ENCODE data around the gene PSMB11.

PSMB11 gene

DNA sequence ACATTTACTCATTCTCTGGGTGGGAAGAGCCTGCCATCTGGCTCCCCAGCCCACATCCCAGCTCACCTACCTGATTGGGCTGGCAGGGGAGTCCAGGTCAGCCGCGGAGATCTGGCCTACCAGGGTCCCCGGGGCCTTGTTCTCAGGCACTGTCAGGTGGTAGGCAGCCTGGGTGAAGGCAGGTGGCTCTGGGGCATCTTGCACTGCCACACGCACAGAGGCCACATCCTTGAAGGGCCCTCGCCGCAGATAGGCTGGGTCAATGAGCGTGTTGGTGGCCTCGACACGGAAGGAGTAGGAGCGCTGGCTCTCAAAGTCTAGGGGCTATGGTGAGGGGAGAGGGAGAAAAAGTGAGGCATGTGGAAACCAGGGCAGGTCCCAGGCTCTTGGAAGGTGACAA, 11.4 kb downstream of the PSMB11 start:
- no peaks in the 10 kb centered on the region for H3K9me3 ChIP-seq (replicated peaks in 1 of 11)
- H3K4me2 ChIP-seq, result no peak overlapping the region
- peaks cover 3 to 11% (median 8%) of the 10 kb centered on the region in 11 experiments; a peak in 15 of 22 replicates for H3K27me3 ChIP-seq
- H3K9ac ChIP-seq, result peak overlapping the region in 2 of 11 experiments; percentile 30 to 44; a peak in 2 of 22 replicates
- no peak overlapping the region for H3K27ac ChIP-seq
- peaks cover 4 to 31% (median 9%) of the 10 kb centered on the region in 11 experiments; a peak in 21 of 22 replicates for H4K20me1 ChIP-seq
- peaks cover 18 to 38% (median 25%) of the 10 kb centered on the region in 10 experiments; a peak in 19 of 20 replicates for H3K4me1 ChIP-seq
- no peak for TF ChIP-seq Cebpa-rat (IDR thresholded peaks at IDR 0.05)
- H3K36me3 ChIP-seq, result peaks cover 0 to 4% (median 2%) of the 10 kb centered on the region in 11 experiments; a peak in 8 of 22 replicates
- H3K4me3 ChIP-seq, result no peak overlapping the region

- Histone ChIP-seq H3K36me3 (peaks cover 7 to 12% (median 10%) of the 10 kb centered on the region in 11 experiments), H4K20me1 (peaks cover 11 to 39% (median 17%) of the 10 kb centered on the region in 11 experiments; a peak in 21 of 22 replicates), H3K27me3 (peaks cover 3 to 11% (median 8%) of the 10 kb centered on the region in 11 experiments; a peak in 15 of 22 replicates), H3K4me3 (no peak overlapping the region), H3K4me1 (peaks cover 18 to 46% (median 31%) of the 10 kb centered on the region in 10 experiments; a peak in 19 of 20 replicates), H3K27ac (no peak overlapping the region), H3K9me3 (replicated peaks in 1 of 11) (no peaks in the 10 kb centered on the region), H3K4me2 (no peak overlapping the region), H3K9ac (no peak overlapping the region)
- TF ChIP-seq Cebpa-rat (IDR thresholded peaks at IDR 0.05), result no peak
Measured at GRCh38 chr14:23054000-23054811, 12.2 kb downstream of the PSMB11 start.

DNA sequence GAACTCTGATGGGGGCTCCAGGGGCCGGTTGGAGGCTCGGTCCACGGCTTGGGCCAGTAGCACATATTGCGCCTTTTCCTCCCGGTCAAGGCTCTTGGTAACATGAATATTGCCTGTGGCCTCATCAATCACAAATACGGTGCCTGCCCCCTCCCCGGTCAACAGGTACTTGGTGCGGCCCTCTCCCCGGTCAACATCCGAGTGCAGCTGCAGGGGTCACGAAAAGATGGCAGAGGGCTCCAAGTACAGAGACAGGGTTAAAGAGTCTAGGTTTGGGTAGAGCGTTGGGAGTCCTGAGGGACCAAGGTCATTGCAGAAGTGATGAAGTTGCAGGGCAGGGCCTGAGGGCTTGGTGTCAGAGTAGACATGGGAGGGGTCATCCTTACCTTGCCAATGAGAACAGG, 13.1 kb downstream of the PSMB11 start:
- H3K4me3 ChIP-seq, result no peak overlapping the region
- peak overlapping the region in 6 of 11 experiments; percentile 96 to 100 (median 100); a peak in 10 of 22 replicates for H3K4me2 ChIP-seq
- peaks cover 19 to 55% (median 36%) of the 10 kb centered on the region in 10 experiments; a peak in 19 of 20 replicates for H3K4me1 ChIP-seq
- TF ChIP-seq Cebpa-rat (IDR thresholded peaks at IDR 0.05), result no peak
- peaks cover 16 to 21% (median 19%) of the 10 kb centered on the region in 11 experiments for H3K36me3 ChIP-seq
- H3K9ac ChIP-seq, result peak overlapping the region in 3 of 11 experiments; percentile 26 to 82 (median 81); a peak in 4 of 22 replicates
- H3K27ac ChIP-seq, result 0 out of 22 replicates have a peak overlapping the region, but pooled peaks of 1 of the 11 experiments have one; percentile 29
- H4K20me1 ChIP-seq, result peaks cover 20 to 48% (median 27%) of the 10 kb centered on the region in 11 experiments; a peak in 21 of 22 replicates
- H3K9me3 ChIP-seq (replicated peaks in 1 of 11), result no peaks in the 10 kb centered on the region
- H3K27me3 ChIP-seq, result peaks cover 3 to 11% (median 8%) of the 10 kb centered on the region in 11 experiments; a peak in 15 of 22 replicates

- no peak overlapping the region for H3K4me3 ChIP-seq
- H3K9ac ChIP-seq, result peak overlapping the region in 6 of 11 experiments; percentile 23 to 82 (median 78); a peak in 6 of 22 replicates
Measured at GRCh38 chr14:23055621-23056144, 13.7 kb downstream of the PSMB11 start.

GRCh38 chr14:23056145-23056955, 14.3 kb downstream of the PSMB11 start:
- Histone ChIP-seq H3K27ac (peak overlapping the region in 1 of 11 experiments; percentile 6; a peak in 4 of 22 replicates), H3K4me1 (peaks cover 14 to 66% (median 42%) of the 10 kb centered on the region in 10 experiments; a peak in 19 of 20 replicates), H3K36me3 (peaks cover 27 to 33% (median 31%) of the 10 kb centered on the region in 11 experiments), H3K27me3 (peaks cover 3 to 11% (median 8%) of the 10 kb centered on the region in 11 experiments; a peak in 15 of 22 replicates), H3K9me3 (replicated peaks in 1 of 11) (no peaks in the 10 kb centered on the region), H3K4me2 (peak overlapping the region; percentile 93 to 100 (median 99)), H3K9ac (peak overlapping the region; percentile 45 to 82 (median 74); a peak in 18 of 22 replicates), H3K4me3 (peak overlapping the region; percentile 65 to 78 (median 72)), H4K20me1 (peaks cover 30 to 60% (median 37%) of the 10 kb centered on the region in 11 experiments; a peak in 21 of 22 replicates)
- TF ChIP-seq Cebpa-rat (IDR thresholded peaks at IDR 0.05), result no peak

More at GRCh38 chr14:23055621-23056144, 13.7 kb downstream of the PSMB11 start:
- H3K36me3 ChIP-seq, result peaks cover 21 to 26% (median 24%) of the 10 kb centered on the region in 11 experiments
- TF ChIP-seq Cebpa-rat (IDR thresholded peaks at IDR 0.05), result no peak
- peaks cover 3 to 11% (median 8%) of the 10 kb centered on the region in 11 experiments; a peak in 15 of 22 replicates for H3K27me3 ChIP-seq
- H3K4me2 ChIP-seq, result peak overlapping the region in 10 of 11 experiments; percentile 96 to 100 (median 99); a peak in 18 of 22 replicates
- no peaks in the 10 kb centered on the region for H3K9me3 ChIP-seq (replicated peaks in 1 of 11)
- 0 out of 22 replicates have a peak overlapping the region, but pooled peaks of 1 of the 11 experiments have one; percentile 29 for H3K27ac ChIP-seq
- peaks cover 19 to 61% (median 40%) of the 10 kb centered on the region in 10 experiments; a peak in 19 of 20 replicates for H3K4me1 ChIP-seq
- peaks cover 25 to 53% (median 32%) of the 10 kb centered on the region in 11 experiments; a peak in 21 of 22 replicates for H4K20me1 ChIP-seq

DNA sequence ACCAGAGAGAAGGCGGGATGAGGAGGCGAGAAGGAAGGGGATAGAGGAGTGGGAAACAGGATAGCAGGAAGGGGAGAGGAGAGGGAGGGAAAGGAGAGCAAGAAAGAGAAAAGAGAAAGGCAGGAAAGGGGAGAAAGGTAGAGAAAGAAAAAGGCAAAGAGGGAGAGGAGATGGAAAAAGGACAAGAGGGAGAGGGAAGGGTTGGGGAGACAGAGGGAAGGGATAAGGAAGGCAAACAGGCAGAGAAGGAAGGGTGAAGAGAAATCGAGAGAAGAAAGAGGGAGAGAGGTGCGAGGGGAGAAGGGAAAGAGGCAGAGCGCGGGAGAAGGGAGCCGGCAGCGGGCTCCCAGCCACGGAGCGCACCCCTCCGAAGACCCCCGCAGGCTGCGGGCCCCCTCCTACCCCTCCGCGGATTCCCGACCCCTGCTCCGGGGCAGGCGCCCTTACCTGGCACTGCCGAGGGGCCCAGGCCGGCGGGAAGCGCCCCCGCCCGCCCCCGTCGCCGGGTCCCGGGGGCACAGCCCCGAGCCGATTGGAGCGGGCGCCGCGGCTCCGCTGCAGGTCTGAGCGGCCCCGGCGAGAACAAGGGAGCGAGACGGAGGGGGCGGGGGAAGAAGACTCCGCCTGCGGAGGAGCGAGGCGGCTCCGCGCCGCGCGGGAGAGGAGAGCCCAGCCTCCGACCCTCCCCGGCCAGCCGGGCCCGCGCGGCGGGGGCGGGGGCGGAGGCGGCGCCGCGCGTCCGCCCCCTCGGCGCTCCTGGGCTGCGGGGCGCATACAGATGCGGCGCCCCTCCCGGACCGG, 15.1 kb downstream of the PSMB11 start, which contains the start of gene CDH24:
TSS of gene CDH24 (minus strand) at position 565 of the 801 bp plus-strand sequence. CDS start 1,787 bp downstream, outside the sequence.
- peaks cover 30 to 68% (median 41%) of the 10 kb centered on the region in 11 experiments; a peak in 21 of 22 replicates for H4K20me1 ChIP-seq
- H3K36me3 ChIP-seq, result peaks cover 31 to 40% (median 36%) of the 10 kb centered on the region in 11 experiments
- peaks cover 14 to 66% (median 42%) of the 10 kb centered on the region in 10 experiments; a peak in 19 of 20 replicates for H3K4me1 ChIP-seq
- H3K27me3 ChIP-seq, result peaks cover 3 to 11% (median 8%) of the 10 kb centered on the region in 11 experiments; a peak in 15 of 22 replicates
- H3K9ac ChIP-seq, result peak within 1 kb of the TSS; percentile 64 to 82 (median 75)
- H3K4me3 ChIP-seq, result peak within 1 kb of the TSS; percentile 65 to 78 (median 72)
- peak within 1 kb of the TSS in 9 of 11 experiments; percentile 11 to 66 (median 59); a peak in 17 of 22 replicates for H3K27ac ChIP-seq
- H3K9me3 ChIP-seq (replicated peaks in 1 of 11), result no peaks in the 10 kb centered on the region
- TF ChIP-seq Cebpa-rat (IDR thresholded peaks at IDR 0.05), result no peak
- H3K4me2 ChIP-seq, result peak within 1 kb of the TSS; percentile 93 to 100 (median 99)
